HEK293 (cell line): Measurements from ENCODE around the gene PTPRG.

Experiments used
- CTCF ChIA-PET: fragments of 350-600 bp; formaldehyde crosslinking; extraction: SDS; loops from one replicate; lab custom pipeline; 2021; ENCODE audit warnings: antibody characterized with exemption; lab: Yijun Ruan, JAX
- POLR2A ChIA-PET: fragments of 300-600 bp; formaldehyde crosslinking; extraction: SDS; loops from one replicate; lab custom pipeline; 2020; ENCODE audit warnings: antibody characterized with exemption, inconsistent platforms; lab: Yijun Ruan, JAX
- H3K27ac ChIP-seq: fragments of 200-500 bp; sonication (Bioruptor generic); 2 replicates; pipeline ENCODE4 v1.5.1; 2014; ENCODE audit warnings: low read depth, low read length, control low read depth, inconsistent platforms; ENCODE audit errors: extremely low read depth
- H3K36me3 ChIP-seq, 2 experiments: fragments of 200-500 bp in 1 of 2; sonication (Bioruptor generic) in 1 of 2; 1 replicate in 1 of 2; 2 replicates in 1 of 2; pipeline ENCODE4 v1.5.1; 2014 to 2017; ENCODE audit warnings: inconsistent platforms in 2 of 2, low read length in 2 of 2; ENCODE audit not compliant: control insufficient read depth in 2 of 2, insufficient read depth in 1 of 2
- H3K4me1 ChIP-seq: fragments of 200-500 bp; sonication (Bioruptor generic); 2 replicates; pipeline ENCODE4 v1.5.1; 2014; ENCODE audit warnings: mild to moderate bottlenecking, low read length, inconsistent platforms; ENCODE audit not compliant: control insufficient read depth, insufficient read depth
- H3K4me3 ChIP-seq: 2 replicates; pipeline ENCODE4 v1.5.1; 2011; ENCODE audit warnings: low read depth, mild to moderate bottlenecking, control low read depth, low read length, moderate library complexity
- H3K9me3 ChIP-seq: fragments of 200-500 bp; sonication (Bioruptor generic); 2 replicates; pipeline ENCODE4 v1.5.1; 2014; ENCODE audit warnings: low read depth, low read length, inconsistent platforms; ENCODE audit not compliant: control insufficient read depth, insufficient read depth
- ATF2 ChIP-seq: fragments of 450-650 bp; formaldehyde crosslinking; IDR thresholded peaks from 2 replicates; pipeline ENCODE4 v1.5.1; 2016; ENCODE audit warnings: missing biosample characterization, missing genetic modification characterization, low read depth
- BCL11A ChIP-seq: fragments of 450-650 bp; formaldehyde crosslinking; IDR thresholded peaks from 2 replicates; pipeline ENCODE4 v1.5.1; 2016; ENCODE audit warnings: low read depth, missing biosample characterization, missing genetic modification characterization
- HIC1 ChIP-seq: fragments of 450-650 bp; formaldehyde crosslinking; IDR thresholded peaks from 2 replicates; pipeline ENCODE4 v1.5.1; 2016; ENCODE audit warnings: missing biosample characterization, missing genetic modification characterization
- HOXD13 ChIP-seq: sonication (generic); formaldehyde crosslinking; IDR thresholded peaks from 2 replicates; pipeline ENCODE4 v1.8.0; 2022; ENCODE audit warnings: missing genetic modification reagents, borderline replicate concordance
- KLF8 ChIP-seq: fragments of 450-650 bp; formaldehyde crosslinking; IDR thresholded peaks from 2 replicates; pipeline ENCODE4 v1.5.1; 2016; ENCODE audit warnings: missing biosample characterization, missing genetic modification characterization
- PRDM1 ChIP-seq: fragments of 450-650 bp; formaldehyde crosslinking; IDR thresholded peaks from 2 replicates; pipeline ENCODE4; 2016; ENCODE audit warnings: missing biosample characterization, missing genetic modification characterization
- SALL2 ChIP-seq: fragments of 450-650 bp; formaldehyde crosslinking; IDR thresholded peaks from 2 replicates; pipeline ENCODE4 v1.5.0; 2017; ENCODE audit warnings: missing biosample characterization, mild to moderate bottlenecking, missing genetic modification characterization, borderline replicate concordance
- TCF7L2 ChIP-seq: IDR thresholded peaks from 2 replicates; pipeline ENCODE4 v1.6.1; 2011; ENCODE audit warnings: low read depth, mild to moderate bottlenecking, inconsistent platforms, low read length, moderate library complexity, borderline replicate concordance
- ZBTB17 ChIP-seq: fragments of 450-650 bp; formaldehyde crosslinking; IDR thresholded peaks from 2 replicates; pipeline ENCODE4 v1.5.1; 2016; ENCODE audit warnings: missing biosample characterization, missing genetic modification characterization
- ZFP37 ChIP-seq: fragments of 450-650 bp; formaldehyde crosslinking; IDR thresholded peaks from 2 replicates; pipeline ENCODE4 v1.5.1; 2016; ENCODE audit warnings: missing biosample characterization, missing genetic modification characterization
- ZFP41 ChIP-seq: fragments of 450-650 bp; formaldehyde crosslinking; IDR thresholded peaks from 2 replicates; pipeline ENCODE4 v1.5.1; 2016; ENCODE audit warnings: missing biosample characterization, missing genetic modification characterization, borderline replicate concordance
- ZNF10 ChIP-seq: fragments of 450-650 bp; formaldehyde crosslinking; IDR thresholded peaks from 2 replicates; pipeline ENCODE4 v1.5.1; 2017; ENCODE audit warnings: missing biosample characterization, missing genetic modification characterization
- ZNF140 ChIP-seq: fragments of 450-650 bp; formaldehyde crosslinking; IDR thresholded peaks from 2 replicates; pipeline ENCODE4 v1.5.1; 2016; ENCODE audit warnings: missing biosample characterization, missing genetic modification characterization
- ZNF169 ChIP-seq: fragments of 450-650 bp; formaldehyde crosslinking; IDR thresholded peaks from 2 replicates; pipeline ENCODE4 v1.5.1; 2016; ENCODE audit warnings: missing biosample characterization, missing genetic modification characterization
- ZNF184 ChIP-seq: fragments of 450-650 bp; IDR thresholded peaks from 2 replicates; pipeline ENCODE4 v1.5.1; 2018; ENCODE audit warnings: missing biosample characterization, mild to moderate bottlenecking, missing genetic modification characterization
- ZNF211 ChIP-seq: fragments of 450-650 bp; formaldehyde crosslinking; IDR thresholded peaks from 2 replicates; pipeline ENCODE4 v1.5.1; 2016; ENCODE audit warnings: low read depth, missing biosample characterization, missing genetic modification characterization
- ZNF24 ChIP-seq: fragments of 450-650 bp; formaldehyde crosslinking; IDR thresholded peaks from 2 replicates; pipeline ENCODE4 v1.5.1; 2016; ENCODE audit warnings: missing biosample characterization, missing genetic modification characterization
- ZNF274 ChIP-seq, 2 experiments: fragments of 200-500 bp in 1 of 2; fragments of 450-650 bp in 1 of 2; sonication (Bioruptor generic) in 1 of 2; formaldehyde crosslinking in 1 of 2; IDR thresholded peaks; 2 replicates each; pipeline versions ENCODE4 v1.5.1 to v1.6.1; 2014 to 2016; ENCODE audit warnings: borderline replicate concordance in 1 of 2, inconsistent platforms in 1 of 2, low read length in 1 of 2, missing biosample characterization in 1 of 2, missing genetic modification characterization in 1 of 2
- ZNF292 ChIP-seq: fragments of 450-650 bp; formaldehyde crosslinking; IDR thresholded peaks from 2 replicates; pipeline ENCODE4 v1.5.1; 2016; ENCODE audit warnings: low read depth, missing biosample characterization, missing genetic modification characterization, borderline replicate concordance
- ZNF311 ChIP-seq: fragments of 450-650 bp; formaldehyde crosslinking; IDR thresholded peaks from 2 replicates; pipeline ENCODE4 v1.5.1; 2017; ENCODE audit warnings: missing biosample characterization, missing genetic modification characterization, borderline replicate concordance
- ZNF571 ChIP-seq: fragments of 450-650 bp; formaldehyde crosslinking; IDR thresholded peaks from 2 replicates; pipeline ENCODE4 v1.5.0; 2017; ENCODE audit warnings: missing biosample characterization, missing genetic modification characterization
- ZNF624 ChIP-seq: fragments of 450-650 bp; formaldehyde crosslinking; IDR thresholded peaks from 2 replicates; pipeline ENCODE4 v1.5.1; 2017; ENCODE audit warnings: missing biosample characterization, missing genetic modification characterization
- ZNF629 ChIP-seq: fragments of 450-650 bp; formaldehyde crosslinking; IDR thresholded peaks from 2 replicates; pipeline ENCODE4 v1.5.1; 2017; ENCODE audit warnings: missing biosample characterization, missing genetic modification characterization
- ZNF677 ChIP-seq: fragments of 450-650 bp; IDR thresholded peaks from 2 replicates; pipeline ENCODE4 v1.5.0; 2018; ENCODE audit warnings: missing biosample characterization, mild to moderate bottlenecking, missing genetic modification characterization, moderate library complexity
- ZNF837 ChIP-seq: fragments of 450-650 bp; formaldehyde crosslinking; IDR thresholded peaks from 2 replicates; pipeline ENCODE4 v1.5.1; 2016; ENCODE audit warnings: missing biosample characterization, missing genetic modification characterization
- TF ChIP-seq, protein P1 (sequence below): fragments of 450-650 bp; formaldehyde crosslinking; IDR thresholded peaks from 2 replicates; pipeline ENCODE4 v1.5.1; 2016; ENCODE audit warnings: missing biosample characterization, missing genetic modification characterization
- TF ChIP-seq, protein P2 (sequence below): fragments of 450-650 bp; formaldehyde crosslinking; IDR thresholded peaks from 2 replicates; pipeline ENCODE4 v1.5.1; 2016; ENCODE audit warnings: missing biosample characterization, missing genetic modification characterization

The PTPRG gene

DNA sequence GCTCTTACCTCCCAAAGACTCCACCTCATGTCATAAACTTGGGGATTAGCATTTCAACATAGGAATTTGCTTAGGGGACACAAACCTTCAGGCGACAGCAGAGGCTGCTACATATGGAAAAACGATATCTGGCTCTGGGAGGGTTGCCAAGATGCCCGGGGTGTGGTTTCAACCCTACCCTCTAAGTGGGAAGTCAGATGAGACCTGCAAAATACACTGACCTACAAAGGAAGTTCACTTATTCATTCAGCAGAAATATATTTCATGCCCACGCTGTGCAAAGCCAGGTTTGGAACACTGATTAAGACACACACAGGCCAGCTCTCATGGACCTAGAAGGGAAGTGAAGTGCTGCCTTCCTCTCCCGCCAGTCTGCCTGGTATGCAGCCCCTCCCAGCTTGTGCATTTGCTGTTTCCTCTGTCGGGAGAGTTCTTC is 572.7 kb downstream of the PTPRG start (continued):
- TF ChIP-seq ZNF571 (tag by site-specific recombination) = no peak
- no peak for TF ChIP-seq ZNF837 (tag by site-specific recombination)
- TF ChIP-seq ZNF629 (tag by site-specific recombination) = no peak
- TF ChIP-seq ATF2 (tag by site-specific recombination) = no peak
- TF ChIP-seq ZFP37 (tag by site-specific recombination) = no peak
- TF ChIP-seq ZNF211 (tag by site-specific recombination) = no peak
- TF ChIP-seq HOXD13 (CRISPR knock-in tag) = no peak
- no peak for TF ChIP-seq ZNF140 (tag by site-specific recombination)
- TF ChIP-seq BCL11A (tag by site-specific recombination) = no peak
- no peak for TF ChIP-seq ZNF24 (tag by site-specific recombination)
- TF ChIP-seq ZNF169 (tag by site-specific recombination) = no peak
- TF ChIP-seq KLF8 (tag by site-specific recombination) = no peak
- no peak for TF ChIP-seq ZNF292 (tag by site-specific recombination)
- TF ChIP-seq ZNF274 (IDR thresholded peaks at IDR 0.05; ENCODE audit: low read length) = no peak
- no peak for TF ChIP-seq ZNF274 (tag by site-specific recombination; IDR thresholded peaks at IDR 0.05; ENCODE audit: borderline replicate concordance)
- TF ChIP-seq ZFP41 = no peak
- TF ChIP-seq, protein P1, sequence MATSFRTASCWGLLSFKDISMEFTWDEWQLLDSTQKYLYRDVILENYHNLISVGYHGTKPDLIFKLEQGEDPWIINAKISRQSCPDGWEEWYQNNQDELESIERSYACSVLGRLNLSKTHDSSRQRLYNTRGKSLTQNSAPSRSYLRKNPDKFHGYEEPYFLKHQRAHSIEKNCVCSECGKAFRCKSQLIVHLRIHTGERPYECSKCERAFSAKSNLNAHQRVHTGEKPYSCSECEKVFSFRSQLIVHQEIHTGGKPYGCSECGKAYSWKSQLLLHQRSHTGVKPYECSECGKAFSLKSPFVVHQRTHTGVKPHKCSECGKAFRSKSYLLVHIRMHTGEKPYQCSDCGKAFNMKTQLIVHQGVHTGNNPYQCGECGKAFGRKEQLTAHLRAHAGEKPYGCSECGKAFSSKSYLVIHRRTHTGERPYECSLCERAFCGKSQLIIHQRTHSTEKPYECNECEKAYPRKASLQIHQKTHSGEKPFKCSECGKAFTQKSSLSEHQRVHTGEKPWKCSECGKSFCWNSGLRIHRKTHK (tag by site-specific recombination) = no peak
- peak; percentile 28; the same call in 1 of the 2 replicates for TF ChIP-seq ZBTB17 (tag by site-specific recombination)
- no peak for TF ChIP-seq SALL2
- TF ChIP-seq HIC1 (tag by site-specific recombination) = no peak
- TF ChIP-seq ZNF677 (tag by site-specific recombination) = no peak
- no peak for TF ChIP-seq ZNF10 (tag by site-specific recombination)

DNA sequence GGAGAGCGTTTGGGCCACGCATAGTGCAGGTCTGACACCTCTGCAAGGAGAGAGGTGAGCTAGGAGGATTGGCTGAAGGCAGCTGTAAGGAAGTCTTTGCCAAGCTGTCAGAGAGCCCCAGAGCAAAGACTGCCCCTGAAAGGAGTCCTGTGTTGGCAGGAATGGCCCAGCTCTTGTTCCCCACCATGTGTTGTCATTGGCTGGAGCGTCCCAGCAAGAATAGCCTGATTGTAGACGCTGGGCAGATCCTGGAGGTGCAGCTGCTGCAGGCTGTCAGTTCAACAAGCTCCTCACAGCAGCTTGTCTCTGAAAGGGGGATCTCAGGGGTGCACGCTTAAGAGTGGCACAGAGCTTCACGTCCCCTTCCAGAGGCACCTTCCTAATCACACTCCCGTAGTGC is 574.4 kb downstream of the PTPRG start:
- Histone ChIP-seq H3K4me3 (no peak overlapping the region), H3K27ac (no peak overlapping the region), H3K36me3 (no peaks in the 10 kb centered on the region), H3K9me3 (no peaks in the 10 kb centered on the region), H3K4me1 (peaks cover 4% of the 10 kb centered on the region; the same call in 1 of the 2 replicates)
- ChIA-PET POLR2A (no interaction called here), CTCF (interaction anchor here (1.5 kb wide), 1 partner anchor 52 kb away, joined by 4 read pairs; no protein-coding TSS in a partner anchor)
- no peak for TF ChIP-seq ZNF311 (tag by site-specific recombination)
- TF ChIP-seq PRDM1 = no peak
- TF ChIP-seq ZNF184 = no peak
- no peak for TF ChIP-seq HIC1 (tag by site-specific recombination)
- TF ChIP-seq ZNF292 (tag by site-specific recombination) = no peak
- no peak for TF ChIP-seq TCF7L2
- no peak for TF ChIP-seq ZNF624
- TF ChIP-seq, protein P2, sequence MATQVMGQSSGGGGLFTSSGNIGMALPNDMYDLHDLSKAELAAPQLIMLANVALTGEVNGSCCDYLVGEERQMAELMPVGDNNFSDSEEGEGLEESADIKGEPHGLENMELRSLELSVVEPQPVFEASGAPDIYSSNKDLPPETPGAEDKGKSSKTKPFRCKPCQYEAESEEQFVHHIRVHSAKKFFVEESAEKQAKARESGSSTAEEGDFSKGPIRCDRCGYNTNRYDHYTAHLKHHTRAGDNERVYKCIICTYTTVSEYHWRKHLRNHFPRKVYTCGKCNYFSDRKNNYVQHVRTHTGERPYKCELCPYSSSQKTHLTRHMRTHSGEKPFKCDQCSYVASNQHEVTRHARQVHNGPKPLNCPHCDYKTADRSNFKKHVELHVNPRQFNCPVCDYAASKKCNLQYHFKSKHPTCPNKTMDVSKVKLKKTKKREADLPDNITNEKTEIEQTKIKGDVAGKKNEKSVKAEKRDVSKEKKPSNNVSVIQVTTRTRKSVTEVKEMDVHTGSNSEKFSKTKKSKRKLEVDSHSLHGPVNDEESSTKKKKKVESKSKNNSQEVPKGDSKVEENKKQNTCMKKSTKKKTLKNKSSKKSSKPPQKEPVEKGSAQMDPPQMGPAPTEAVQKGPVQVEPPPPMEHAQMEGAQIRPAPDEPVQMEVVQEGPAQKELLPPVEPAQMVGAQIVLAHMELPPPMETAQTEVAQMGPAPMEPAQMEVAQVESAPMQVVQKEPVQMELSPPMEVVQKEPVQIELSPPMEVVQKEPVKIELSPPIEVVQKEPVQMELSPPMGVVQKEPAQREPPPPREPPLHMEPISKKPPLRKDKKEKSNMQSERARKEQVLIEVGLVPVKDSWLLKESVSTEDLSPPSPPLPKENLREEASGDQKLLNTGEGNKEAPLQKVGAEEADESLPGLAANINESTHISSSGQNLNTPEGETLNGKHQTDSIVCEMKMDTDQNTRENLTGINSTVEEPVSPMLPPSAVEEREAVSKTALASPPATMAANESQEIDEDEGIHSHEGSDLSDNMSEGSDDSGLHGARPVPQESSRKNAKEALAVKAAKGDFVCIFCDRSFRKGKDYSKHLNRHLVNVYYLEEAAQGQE (tag by site-specific recombination) = no peak
- TF ChIP-seq ZFP37 (tag by site-specific recombination) = no peak
- no peak for TF ChIP-seq BCL11A (tag by site-specific recombination)
